ENCODE data around the gene ADARB1. TPM values are rescaled to one million over a fixed set of nuclear protein-coding genes. Genes with fewer than 3 reads are reported as not detected.

Gene ADARB1
- total RNA-seq, 1 donor from 2014 or later: 5.1 TPM

- peaks cover 18% of the 10 kb centered on the region for H3K9me3 Mint-ChIP-seq
- Histone ChIP-seq H3K36me3 (no peaks in the 10 kb centered on the region), H4K20me1 (ENCODE audit: low read depth) (peaks cover 3% of the 10 kb centered on the region), H3K27me3 (no peaks in the 10 kb centered on the region), H3K9me3 (ENCODE audit: low read depth) (no peaks in the 10 kb centered on the region), H3K27ac (no peak overlapping the region), H3K4me3 (no peak overlapping the region), H3F3A (ENCODE audit: low read depth) (peaks cover 14% of the 10 kb centered on the region), H3K9ac (no peak overlapping the region), H3K4me2 (no peak overlapping the region), H3K4me1 (peaks cover 24% of the 10 kb centered on the region), H2AFZ (replicated peaks) (no peak overlapping the region), H3K79me2 (ENCODE audit: low read depth) (no peaks in the 10 kb centered on the region)
- H3K27ac Mint-ChIP-seq: no peak overlapping the region
- peaks cover 25% of the 10 kb centered on the region for H3K4me1 Mint-ChIP-seq
- no peak overlapping the region for H3K4me3 Mint-ChIP-seq
- H3K27me3 Mint-ChIP-seq (ENCODE audit: insufficient read depth, low read depth): peaks cover 24% of the 10 kb centered on the region
- H3K36me3 Mint-ChIP-seq: no peaks in the 10 kb centered on the region
- no peak for DNase-seq (ENCODE audit: low spot score)
- no peak for TF ChIP-seq EZH2 (IDR thresholded peaks at IDR 0.05)
- TF ChIP-seq CTCF (IDR thresholded peaks at IDR 0.05): no peak
- TF ChIP-seq EZH2phosphoT487 (IDR thresholded peaks at IDR 0.05): no peak
These were observed 38.9 kb upstream of the ADARB1 start for GRCh38 chr21:45035477-45035848.

- H3K27me3 ChIP-seq: no peaks in the 10 kb centered on the region
- H3K4me1 Mint-ChIP-seq: peaks cover 18% of the 10 kb centered on the region
These were observed 37.8 kb upstream of the ADARB1 start for GRCh38 chr21:45036630-45037029.

GRCh38 chr21:45037986-45038385, 36.4 kb upstream of the ADARB1 start:
- TF ChIP-seq CTCF (IDR thresholded peaks at IDR 0.05) (no peak), EZH2 (IDR thresholded peaks at IDR 0.05) (no peak), EZH2phosphoT487 (IDR thresholded peaks at IDR 0.05) (no peak)
- no peaks in the 10 kb centered on the region for H3F3A ChIP-seq (ENCODE audit: low read depth)
- no peaks in the 10 kb centered on the region for H3K79me2 ChIP-seq (ENCODE audit: low read depth)
- no peak for DNase-seq (ENCODE audit: low spot score)
- no peak overlapping the region for H2AFZ ChIP-seq (replicated peaks)
- H4K20me1 ChIP-seq (ENCODE audit: low read depth): no peaks in the 10 kb centered on the region
- no peak overlapping the region for H3K4me2 ChIP-seq
- no peak overlapping the region for H3K27ac ChIP-seq
- H3K9ac ChIP-seq: no peak overlapping the region
- H3K27me3 ChIP-seq: no peaks in the 10 kb centered on the region
- no peak overlapping the region for H3K4me3 ChIP-seq
- no peak overlapping the region for H3K4me3 Mint-ChIP-seq
- H3K4me1 Mint-ChIP-seq: peaks cover 18% of the 10 kb centered on the region
- peaks cover 22% of the 10 kb centered on the region for H3K9me3 Mint-ChIP-seq
- H3K27ac Mint-ChIP-seq: no peak overlapping the region
- no peaks in the 10 kb centered on the region for H3K36me3 ChIP-seq
- H3K9me3 ChIP-seq (ENCODE audit: low read depth): no peaks in the 10 kb centered on the region
- no peaks in the 10 kb centered on the region for H3K36me3 Mint-ChIP-seq
- H3K4me1 ChIP-seq: peaks cover 7% of the 10 kb centered on the region
- peaks cover 28% of the 10 kb centered on the region for H3K27me3 Mint-ChIP-seq (ENCODE audit: insufficient read depth, low read depth)

More at GRCh38 chr21:45036630-45037029, 37.8 kb upstream of the ADARB1 start:
- no peak for TF ChIP-seq EZH2phosphoT487 (IDR thresholded peaks at IDR 0.05)
- TF ChIP-seq EZH2 (IDR thresholded peaks at IDR 0.05): no peak
- no peak for TF ChIP-seq CTCF (IDR thresholded peaks at IDR 0.05)
- Histone ChIP-seq H3K9ac (no peak overlapping the region), H3F3A (ENCODE audit: low read depth) (peaks cover 3% of the 10 kb centered on the region), H3K9me3 (ENCODE audit: low read depth) (no peaks in the 10 kb centered on the region), H2AFZ (replicated peaks) (no peak overlapping the region), H3K4me2 (no peak overlapping the region), H3K36me3 (no peaks in the 10 kb centered on the region), H4K20me1 (ENCODE audit: low read depth) (no peaks in the 10 kb centered on the region), H3K4me3 (no peak overlapping the region), H3K4me1 (peaks cover 13% of the 10 kb centered on the region), H3K79me2 (ENCODE audit: low read depth) (no peaks in the 10 kb centered on the region), H3K27ac (no peak overlapping the region)
- peaks cover 18% of the 10 kb centered on the region for H3K9me3 Mint-ChIP-seq
- H3K27me3 Mint-ChIP-seq (ENCODE audit: insufficient read depth, low read depth): peaks cover 24% of the 10 kb centered on the region
- H3K4me3 Mint-ChIP-seq: peak overlapping the region; percentile 11
- no peaks in the 10 kb centered on the region for H3K36me3 Mint-ChIP-seq
- no peak for DNase-seq (ENCODE audit: low spot score)
- no peak overlapping the region for H3K27ac Mint-ChIP-seq
